Parathyroid adenoma (tissue), 2 donors: ENCODE data around the gene ITM2C.
A peak's percentile ranks its signal among the peaks of the same experiment; 100 is the strongest.

Experiments
- H2AFZ ChIP-seq: fragments of 300-600 bp; sonication (generic); one replicate; pipeline ENCODE4 v1.7.0; 2017; ENCODE audit warnings: antibody characterized with exemption, mild to moderate bottlenecking
- H3K27ac ChIP-seq: fragments of 300-600 bp; sonication (generic); one replicate; pipeline ENCODE4 v1.7.0; 2017
- H3K27me3 ChIP-seq: fragments of 300-600 bp; sonication (generic); one replicate; pipeline ENCODE4 v1.7.0; 2017; ENCODE audit warnings: low read length; ENCODE audit not compliant: control insufficient read depth, insufficient read depth
- H3K36me3 ChIP-seq: fragments of 300-600 bp; sonication (generic); one replicate; pipeline ENCODE4 v1.7.0; 2017; ENCODE audit warnings: low read length; ENCODE audit not compliant: control insufficient read depth, insufficient read depth
- H3K4me1 ChIP-seq: fragments of 300-600 bp; sonication (generic); one replicate; pipeline ENCODE4 v1.7.0; 2017; ENCODE audit warnings: control low read depth
- H3K4me2 ChIP-seq: fragments of 300-600 bp; sonication (generic); one replicate; pipeline ENCODE4 v1.7.0; 2017; ENCODE audit warnings: low read length
- H3K4me3 ChIP-seq: fragments of 300-600 bp; sonication (generic); one replicate; pipeline ENCODE4 v1.7.0; 2017; ENCODE audit warnings: low read depth, low read length
- H3K79me2 ChIP-seq: fragments of 300-600 bp; sonication (generic); one replicate; pipeline ENCODE4 v1.7.0; 2017; ENCODE audit warnings: control low read depth
- H3K9ac ChIP-seq: fragments of 300-600 bp; sonication (generic); one replicate; pipeline ENCODE4 v1.7.0; 2017; ENCODE audit warnings: mild to moderate bottlenecking
- H3K9me3 ChIP-seq: fragments of 300-600 bp; sonication (generic); one replicate; pipeline ENCODE4 v1.7.0; 2017; ENCODE audit warnings: low read length; ENCODE audit not compliant: control insufficient read depth
- TF ChIP-seq, protein P1 (sequence below): fragments of 300-600 bp; sonication (generic); IDR thresholded peaks from one replicate; pipeline ENCODE4 v1.7.0; 2017; ENCODE audit warnings: antibody characterized with exemption, mild to moderate bottlenecking
- donor health status: primary hyperparathyroidism.

Gene ITM2C

DNA sequence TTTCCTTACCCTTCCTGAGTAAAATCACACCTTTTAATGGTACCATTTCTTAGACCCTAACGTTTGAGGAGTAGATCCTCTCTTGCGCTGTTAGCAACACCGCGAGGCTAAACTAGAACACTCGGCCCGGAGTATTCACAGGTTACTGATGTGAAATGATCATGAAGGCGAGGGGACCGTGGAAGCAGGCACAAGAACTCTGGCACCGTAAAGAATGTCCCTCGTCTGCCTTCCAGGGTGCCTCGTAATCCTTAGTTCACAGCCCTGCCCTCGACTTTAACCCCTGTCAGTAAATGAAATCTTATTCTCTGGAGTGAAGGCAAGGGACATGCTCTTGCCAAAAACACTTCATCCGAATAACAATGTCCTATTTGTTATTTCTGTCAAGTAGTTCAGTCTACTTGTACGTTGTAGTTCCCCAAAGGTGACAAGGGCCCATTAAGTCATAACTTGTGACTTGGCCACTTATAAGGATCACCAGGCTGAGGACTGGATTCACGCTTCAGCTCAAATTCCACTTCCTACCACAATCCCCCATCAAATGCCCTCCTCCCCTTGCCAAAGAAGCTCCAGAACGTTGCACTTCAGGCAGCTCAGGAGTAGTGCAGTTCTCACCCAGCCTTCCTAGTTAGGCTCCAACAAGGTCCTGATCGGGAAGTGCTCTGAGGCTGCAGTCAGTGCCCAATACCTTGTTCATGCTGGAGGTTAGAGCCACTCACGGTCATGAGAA lies 43.3 kb upstream of the ITM2C start:
- Histone ChIP-seq H3K27me3 (no peaks in the 10 kb centered on the region), H3K4me1 (peaks cover 18% of the 10 kb centered on the region), H3K9ac (no peak overlapping the region), H3K36me3 (no peaks in the 10 kb centered on the region), H3K79me2 (no peaks in the 10 kb centered on the region), H3K4me2 (no peak overlapping the region), H3K27ac (peak overlapping the region; percentile 94), H3K4me3 (no peak overlapping the region), H2AFZ (peak overlapping the region; percentile 62), H3K9me3 (no peaks in the 10 kb centered on the region)
- TF ChIP-seq, protein P1, sequence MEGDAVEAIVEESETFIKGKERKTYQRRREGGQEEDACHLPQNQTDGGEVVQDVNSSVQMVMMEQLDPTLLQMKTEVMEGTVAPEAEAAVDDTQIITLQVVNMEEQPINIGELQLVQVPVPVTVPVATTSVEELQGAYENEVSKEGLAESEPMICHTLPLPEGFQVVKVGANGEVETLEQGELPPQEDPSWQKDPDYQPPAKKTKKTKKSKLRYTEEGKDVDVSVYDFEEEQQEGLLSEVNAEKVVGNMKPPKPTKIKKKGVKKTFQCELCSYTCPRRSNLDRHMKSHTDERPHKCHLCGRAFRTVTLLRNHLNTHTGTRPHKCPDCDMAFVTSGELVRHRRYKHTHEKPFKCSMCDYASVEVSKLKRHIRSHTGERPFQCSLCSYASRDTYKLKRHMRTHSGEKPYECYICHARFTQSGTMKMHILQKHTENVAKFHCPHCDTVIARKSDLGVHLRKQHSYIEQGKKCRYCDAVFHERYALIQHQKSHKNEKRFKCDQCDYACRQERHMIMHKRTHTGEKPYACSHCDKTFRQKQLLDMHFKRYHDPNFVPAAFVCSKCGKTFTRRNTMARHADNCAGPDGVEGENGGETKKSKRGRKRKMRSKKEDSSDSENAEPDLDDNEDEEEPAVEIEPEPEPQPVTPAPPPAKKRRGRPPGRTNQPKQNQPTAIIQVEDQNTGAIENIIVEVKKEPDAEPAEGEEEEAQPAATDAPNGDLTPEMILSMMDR = no peak

DNA sequence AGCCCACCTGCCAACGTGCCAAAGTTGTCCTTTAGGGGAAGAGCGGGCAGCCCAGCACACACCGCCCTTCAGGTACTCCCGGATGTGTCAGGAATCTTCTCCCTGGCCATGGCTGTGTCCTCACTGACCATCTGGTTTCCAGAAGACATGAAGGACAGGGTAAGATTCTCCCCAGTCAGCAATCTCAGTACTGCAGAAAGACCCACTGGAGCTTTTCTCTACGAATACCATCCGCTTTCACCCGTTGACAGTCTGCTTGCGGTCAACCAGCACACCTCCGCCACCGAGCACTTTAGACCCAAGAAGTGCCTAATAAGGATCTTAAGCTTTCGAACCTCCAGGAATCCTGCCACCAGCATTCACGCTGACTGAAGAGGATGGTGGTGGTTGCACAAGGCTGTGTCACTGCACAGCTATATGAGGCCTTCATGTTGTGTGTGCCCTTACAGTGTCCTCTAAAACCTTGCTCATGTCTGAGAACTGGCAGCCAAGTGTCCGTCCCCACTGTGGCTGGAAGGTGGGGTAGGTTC lies 42.7 kb upstream of the ITM2C start:
- Histone ChIP-seq H3K4me3 (no peak overlapping the region), H3K4me2 (no peak overlapping the region), H3K9me3 (no peaks in the 10 kb centered on the region), H3K9ac (no peak overlapping the region), H3K79me2 (no peaks in the 10 kb centered on the region), H3K4me1 (peaks cover 18% of the 10 kb centered on the region), H3K27me3 (no peaks in the 10 kb centered on the region), H3K27ac (peak overlapping the region; percentile 94), H3K36me3 (no peaks in the 10 kb centered on the region), H2AFZ (peak overlapping the region; percentile 62)
- TF ChIP-seq, protein P1 = no peak

DNA sequence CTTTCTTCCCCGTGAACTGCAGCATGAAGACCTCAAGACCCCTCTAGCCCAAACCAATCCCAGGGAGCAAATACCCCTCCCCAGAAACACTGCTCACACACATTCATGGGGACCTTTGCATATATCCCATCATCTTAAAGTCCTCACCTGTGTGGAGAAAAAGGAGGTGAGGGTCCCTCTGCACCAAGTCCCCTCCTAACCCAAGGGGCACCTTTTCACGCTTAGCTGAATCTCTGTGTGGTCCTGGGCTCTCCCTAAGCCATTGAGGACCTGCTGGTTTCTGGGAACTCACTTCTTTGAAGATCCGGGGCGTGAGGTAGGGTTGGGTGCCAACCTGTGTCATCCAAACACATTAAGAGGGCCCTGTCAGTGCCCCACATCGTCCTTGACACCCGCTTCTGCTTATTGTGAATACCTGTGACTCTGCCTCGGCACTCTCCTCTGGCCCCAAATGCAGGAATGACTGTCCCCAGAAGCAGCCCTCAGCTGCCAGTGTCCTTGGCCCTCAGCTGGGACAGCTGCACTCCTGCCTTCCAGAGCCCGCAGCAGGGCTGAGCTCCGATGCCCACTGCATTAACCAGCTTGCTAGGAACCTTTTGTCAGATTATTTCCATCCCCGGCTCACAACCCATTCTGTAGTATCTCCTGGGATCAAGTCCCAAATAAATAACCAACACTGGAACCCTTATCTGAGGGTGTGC lies 41.3 kb upstream of the ITM2C start:
- peaks cover 18% of the 10 kb centered on the region for H3K4me1 ChIP-seq
- H3K36me3 ChIP-seq = no peaks in the 10 kb centered on the region
- H3K27me3 ChIP-seq = peaks cover 3% of the 10 kb centered on the region
- no peak overlapping the region for H3K4me2 ChIP-seq
- no peak overlapping the region for H3K9ac ChIP-seq
- TF ChIP-seq, protein P1 = no peak
- H3K27ac ChIP-seq = no peak overlapping the region
- H3K4me3 ChIP-seq = no peak overlapping the region
- H2AFZ ChIP-seq = peak overlapping the region; percentile 23
- no peaks in the 10 kb centered on the region for H3K79me2 ChIP-seq
- no peaks in the 10 kb centered on the region for H3K9me3 ChIP-seq

DNA sequence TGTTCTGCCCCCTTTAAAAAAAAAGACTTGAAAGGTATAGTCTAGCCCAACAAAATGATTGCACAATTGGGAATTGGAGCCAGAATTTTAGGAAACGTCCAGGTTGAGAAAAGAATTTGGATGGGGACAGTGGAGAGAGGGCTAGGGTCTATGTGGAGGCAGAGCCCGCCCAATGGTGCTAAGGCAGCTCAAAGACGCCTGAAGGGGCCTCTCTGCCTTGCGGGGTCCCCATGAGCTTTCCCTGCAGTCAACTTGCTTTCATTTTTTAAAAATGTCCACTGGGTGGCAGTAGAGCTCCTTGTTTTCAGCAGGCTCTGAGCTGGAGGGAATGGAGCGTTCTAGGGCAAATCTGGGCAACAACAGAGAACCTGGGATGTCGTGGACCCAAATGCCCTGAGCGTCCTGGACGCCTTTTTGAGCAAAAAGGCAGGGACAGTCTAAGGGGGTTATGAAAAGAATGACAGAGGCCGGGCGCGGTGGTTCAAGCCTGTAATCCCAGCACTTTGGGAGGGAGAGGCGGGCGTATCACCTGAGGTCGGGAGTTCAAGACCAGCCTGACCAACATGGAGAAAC lies 40.2 kb upstream of the ITM2C start:
- no peaks in the 10 kb centered on the region for H3K36me3 ChIP-seq
- peaks cover 18% of the 10 kb centered on the region for H3K4me1 ChIP-seq
- no peak overlapping the region for H3K4me3 ChIP-seq
- H3K9ac ChIP-seq = no peak overlapping the region
- H2AFZ ChIP-seq = peak overlapping the region; percentile 50
- peaks cover 3% of the 10 kb centered on the region for H3K27me3 ChIP-seq
- TF ChIP-seq, protein P1 = peak; percentile 81
- no peaks in the 10 kb centered on the region for H3K79me2 ChIP-seq
- H3K4me2 ChIP-seq = peak overlapping the region; percentile 57
- H3K27ac ChIP-seq = no peak overlapping the region
- H3K9me3 ChIP-seq = no peaks in the 10 kb centered on the region
